CD4-positive, alpha-beta T cell treated with Interleukin-21 for 1 hour (primary cell): Measurements from ENCODE around the gene NINJ2.
A peak's percentile ranks its signal among the peaks of the same experiment; 100 is the strongest.

Source experiments
- DNase-seq: peaks from one replicate; pipeline ENCODE4 v3.0.0-alpha.2; 2020

NINJ2 gene

DNA sequence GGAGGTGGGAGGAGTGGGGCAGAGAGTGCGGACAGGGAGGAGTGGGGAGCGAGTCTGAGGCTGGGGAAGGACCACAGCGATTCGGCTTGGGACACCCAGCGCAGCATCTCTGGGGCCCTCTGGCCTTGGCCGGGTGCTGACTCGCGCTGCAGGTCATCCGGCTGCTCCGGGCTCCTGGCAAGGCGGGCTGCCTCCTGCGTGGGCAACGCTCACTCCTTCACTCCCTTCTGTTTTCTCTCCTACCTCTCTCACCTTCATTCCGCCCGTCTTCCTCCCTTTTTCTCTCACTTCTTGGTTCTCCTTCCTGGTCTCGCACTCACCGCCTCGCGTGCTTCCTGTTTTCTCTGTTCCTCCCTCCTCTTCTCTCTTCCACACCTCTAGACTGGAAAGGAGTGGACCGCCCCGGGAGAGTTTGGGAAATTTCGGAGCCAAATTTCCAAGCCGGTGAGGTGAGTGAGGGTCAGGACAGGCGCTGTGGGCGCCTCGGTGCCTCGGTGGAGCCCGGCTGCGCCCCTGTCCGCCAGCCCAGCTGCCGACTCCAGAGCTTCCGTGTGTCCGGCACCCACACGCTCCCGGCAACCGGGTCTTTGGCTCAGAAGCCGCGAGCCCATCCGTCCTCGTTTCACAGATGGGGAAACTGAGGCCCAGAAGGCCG is 116.9 kb downstream of the NINJ2 start:
- DNase-seq: no peak

DNA sequence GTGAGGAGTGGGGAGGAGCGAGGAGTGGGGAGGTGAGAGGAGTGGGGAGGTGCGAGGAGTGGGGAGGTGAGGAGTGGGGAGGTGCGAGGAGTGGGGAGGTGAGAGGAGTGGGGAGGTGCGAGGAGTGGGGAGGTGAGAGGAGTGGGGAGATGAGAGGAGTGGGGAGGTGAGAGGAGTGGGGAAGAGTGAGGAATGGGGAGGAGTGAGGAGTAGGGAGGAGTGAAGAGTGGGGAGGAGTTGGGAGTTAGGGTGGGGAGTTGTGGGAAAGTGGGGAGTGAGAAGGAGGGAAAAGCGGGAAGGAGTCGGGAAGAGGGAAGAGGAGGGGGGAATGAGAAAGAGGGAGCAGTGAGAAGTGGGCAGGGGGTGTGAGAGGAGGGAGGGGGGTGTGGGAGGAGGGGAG is 117.4 kb downstream of the NINJ2 start:
- no peak for DNase-seq

DNA sequence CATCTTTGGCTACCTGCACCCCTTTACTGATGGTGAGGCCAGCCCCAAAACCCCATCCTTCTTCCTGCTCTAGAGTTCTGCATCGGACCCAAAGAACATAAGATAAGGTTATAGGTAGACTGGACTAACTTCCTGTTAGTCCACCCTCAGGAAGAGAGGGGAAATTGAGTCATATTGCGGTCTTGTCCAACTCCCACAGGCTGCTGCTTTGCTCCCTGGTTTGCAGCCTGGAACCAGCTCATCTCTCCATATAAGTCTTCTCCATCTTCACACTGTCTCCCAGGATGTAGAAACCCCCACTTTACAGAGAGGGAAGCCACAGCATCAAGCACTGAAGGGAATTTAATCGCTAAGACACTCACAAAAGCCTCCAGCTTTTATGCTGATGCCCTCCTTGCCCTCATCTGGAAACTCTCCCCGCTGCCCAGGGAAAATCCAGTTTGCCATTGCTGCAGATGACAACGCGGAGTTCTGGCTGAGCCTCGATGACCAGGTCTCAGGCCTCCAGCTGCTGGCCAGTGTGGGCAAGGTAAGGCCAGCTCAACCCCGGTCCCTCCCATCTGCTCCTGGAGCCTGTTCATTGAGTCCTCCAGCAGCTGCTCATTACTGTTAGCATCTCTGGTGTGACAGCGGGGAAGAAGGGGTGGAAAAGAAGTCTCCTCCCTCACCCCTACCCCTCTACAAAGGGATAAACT is 118.2 kb downstream of the NINJ2 start:
- no peak for DNase-seq

DNA sequence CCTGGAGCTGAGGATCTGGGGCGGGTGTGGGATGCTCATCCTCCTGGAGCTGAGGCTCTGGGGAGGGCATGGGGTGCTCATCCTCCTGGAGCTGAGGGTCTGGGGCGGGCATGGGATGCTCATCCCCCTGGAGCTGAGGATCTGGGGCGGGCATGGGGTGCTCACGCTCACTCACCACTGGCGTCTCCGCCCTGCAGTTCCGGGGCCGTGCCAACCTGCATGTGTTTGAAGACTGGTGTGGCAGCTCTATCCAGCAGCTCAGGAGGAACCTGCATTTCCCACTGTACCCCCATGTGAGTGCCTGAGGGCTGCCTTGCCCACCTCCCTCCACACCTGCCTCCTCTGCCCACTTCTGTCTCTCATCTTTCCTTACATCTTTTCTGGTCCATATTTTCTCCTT is 119.1 kb downstream of the NINJ2 start:
- no peak for DNase-seq

DNA sequence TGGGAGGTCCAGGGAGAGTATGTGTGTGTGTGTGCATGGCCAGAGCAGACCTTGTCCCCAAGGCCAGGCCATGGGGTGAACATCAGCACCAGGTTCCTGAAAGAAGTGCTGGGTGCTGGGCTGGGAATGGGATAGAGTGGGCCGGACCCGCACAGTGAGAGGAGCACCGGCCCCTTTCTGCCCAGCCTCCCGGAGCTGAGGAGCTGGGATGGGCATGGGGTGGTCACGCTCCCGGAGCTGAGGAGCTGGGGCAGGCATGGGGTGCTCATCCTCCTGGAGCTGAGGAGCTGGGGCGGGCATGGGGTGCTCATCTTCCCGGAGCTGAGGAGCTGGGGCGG is 120.2 kb downstream of the NINJ2 start:
- no peak for DNase-seq

DNA sequence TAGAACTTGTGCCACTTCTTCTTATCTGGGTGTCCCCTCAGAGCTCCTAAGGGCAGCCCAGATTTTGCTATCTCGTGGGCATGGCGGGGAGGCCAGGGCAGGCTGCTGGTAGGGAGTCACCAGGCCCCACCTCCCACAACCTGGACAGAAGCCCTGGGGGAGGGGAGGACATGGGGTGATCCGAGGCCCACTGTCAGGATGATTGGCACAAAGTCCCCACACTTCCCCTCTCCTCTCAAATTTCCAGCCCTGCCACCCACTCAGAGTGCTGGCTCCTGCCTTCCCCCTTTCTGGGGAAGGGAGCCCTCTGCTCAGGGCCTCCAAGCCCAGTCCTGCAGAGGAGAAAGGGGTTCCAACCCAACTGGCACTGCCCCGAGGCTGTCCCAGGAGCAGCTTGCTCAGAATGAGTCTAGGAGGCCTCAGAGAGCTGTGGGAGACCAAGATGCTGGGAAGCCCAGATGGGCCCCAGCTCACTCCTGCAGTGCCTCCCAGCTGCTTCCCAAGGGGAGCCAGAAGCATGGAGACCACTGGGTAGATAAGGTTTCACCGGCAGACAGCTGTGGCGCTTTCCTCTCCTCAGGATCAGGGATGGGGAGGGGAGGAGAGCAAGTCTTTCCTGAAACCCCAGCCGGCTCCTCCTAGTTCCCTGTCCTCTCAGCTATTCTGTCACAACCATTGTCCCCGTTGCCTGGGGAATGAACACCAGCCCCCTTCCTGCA is 120.7 kb downstream of the NINJ2 start:
- no peak for DNase-seq

DNA sequence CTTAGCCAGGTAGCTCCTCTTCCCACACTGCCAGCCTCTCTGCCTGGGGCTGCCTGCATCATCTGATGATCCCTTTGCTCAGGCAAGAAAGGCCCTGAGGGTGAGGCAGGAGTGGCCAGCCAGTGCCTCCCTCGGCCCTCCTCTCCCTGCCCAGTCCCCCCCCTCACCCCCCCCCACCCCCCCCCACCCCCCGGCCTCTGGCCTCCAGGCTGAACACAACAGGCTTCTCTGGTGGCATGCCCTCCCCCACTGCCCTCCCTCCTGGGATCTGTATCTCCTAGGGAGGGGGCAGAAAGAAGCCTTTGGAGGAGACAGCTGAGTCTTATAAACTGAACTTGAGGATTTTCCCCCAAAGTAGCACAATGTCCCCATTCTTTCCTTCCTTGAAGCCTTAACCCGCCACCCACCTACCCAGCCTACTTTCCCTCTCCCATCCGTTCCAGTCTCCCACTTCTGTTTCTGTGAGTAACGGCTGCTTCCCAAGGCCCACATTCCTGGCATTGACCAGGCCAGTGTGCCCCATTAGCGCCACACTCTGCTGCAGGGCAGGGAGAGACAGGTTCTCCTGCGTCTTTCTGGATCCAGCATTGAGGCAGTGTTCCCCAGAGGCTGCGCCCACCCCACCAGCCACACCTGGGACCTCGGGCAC is 121.4 kb downstream of the NINJ2 start:
- DNase-seq: no peak

DNA sequence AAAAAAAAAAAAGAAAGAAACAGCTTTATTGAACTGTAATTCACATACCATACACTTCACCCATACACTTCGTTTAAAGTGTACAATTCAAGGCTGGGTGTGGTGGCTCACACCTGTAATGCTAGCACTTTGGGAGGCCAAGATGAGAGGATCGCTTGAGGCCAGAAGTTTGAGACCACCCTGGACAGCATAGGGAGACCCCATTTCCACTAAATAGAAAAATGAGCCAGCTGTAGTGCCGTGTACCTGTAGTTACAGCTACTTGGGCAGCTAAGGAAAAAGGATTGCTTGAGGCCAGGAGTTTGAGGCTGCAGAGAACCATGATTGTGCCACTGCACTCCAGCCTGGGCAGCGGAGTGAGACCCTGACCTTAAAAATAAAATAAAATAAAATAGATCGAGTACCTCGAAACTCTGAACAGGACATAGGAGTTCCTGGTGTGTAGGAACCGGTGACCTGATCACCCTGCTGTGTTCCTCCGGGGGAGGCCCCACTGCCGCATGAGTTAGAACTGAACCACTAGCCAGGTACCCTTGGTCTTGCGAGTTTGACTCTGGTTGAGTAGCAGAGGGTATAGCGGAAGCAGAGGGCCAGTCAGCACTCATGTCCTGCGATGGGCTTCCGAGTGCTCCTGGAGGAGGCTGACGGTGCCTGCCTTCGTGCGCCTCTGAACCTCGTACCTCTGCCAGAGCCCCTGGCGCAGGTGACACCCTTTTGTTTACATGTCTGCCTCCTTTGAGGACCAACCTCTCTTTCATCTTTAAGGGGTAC is 123.5 kb downstream of the NINJ2 start:
- no peak for DNase-seq

DNA sequence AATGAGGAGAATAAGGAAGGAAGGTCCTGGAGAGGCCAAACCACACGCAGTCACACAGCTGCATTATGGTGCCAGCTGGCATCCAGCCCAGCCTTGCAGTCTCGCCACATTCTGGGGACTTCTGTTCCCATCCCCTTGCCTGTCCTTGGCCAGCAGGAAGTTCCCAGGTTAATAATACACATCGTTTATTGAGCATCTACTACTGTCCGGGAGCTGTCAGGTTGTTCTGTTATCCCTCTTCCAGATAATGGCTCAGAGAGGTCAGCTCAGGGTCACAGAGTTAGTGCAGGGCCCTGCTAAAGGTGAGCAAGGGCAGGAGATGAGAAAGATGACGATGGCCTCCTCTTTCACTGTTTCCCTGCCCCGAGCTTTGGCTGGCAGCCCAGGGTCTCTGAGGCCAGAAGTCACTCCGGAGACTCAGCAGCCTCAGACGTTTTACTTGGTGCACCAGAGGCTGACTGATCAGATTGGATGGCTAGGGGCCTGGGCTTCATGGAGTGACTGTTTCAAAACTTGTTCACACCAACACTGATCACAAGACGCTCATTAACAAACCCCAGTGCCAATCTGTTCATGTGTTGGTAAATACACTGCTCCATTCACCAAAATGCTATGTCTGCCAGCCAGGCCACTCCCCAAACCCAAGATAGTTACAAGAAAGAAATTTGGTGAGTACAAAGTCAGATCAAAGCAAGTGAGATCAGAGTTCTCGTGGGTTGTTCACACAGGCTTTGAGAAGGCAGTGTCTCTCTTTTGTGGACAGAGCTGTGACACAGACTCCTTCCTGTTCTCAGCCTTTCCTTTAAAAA is 124.3 kb downstream of the NINJ2 start:
- DNase-seq: peak; percentile 80

DNA sequence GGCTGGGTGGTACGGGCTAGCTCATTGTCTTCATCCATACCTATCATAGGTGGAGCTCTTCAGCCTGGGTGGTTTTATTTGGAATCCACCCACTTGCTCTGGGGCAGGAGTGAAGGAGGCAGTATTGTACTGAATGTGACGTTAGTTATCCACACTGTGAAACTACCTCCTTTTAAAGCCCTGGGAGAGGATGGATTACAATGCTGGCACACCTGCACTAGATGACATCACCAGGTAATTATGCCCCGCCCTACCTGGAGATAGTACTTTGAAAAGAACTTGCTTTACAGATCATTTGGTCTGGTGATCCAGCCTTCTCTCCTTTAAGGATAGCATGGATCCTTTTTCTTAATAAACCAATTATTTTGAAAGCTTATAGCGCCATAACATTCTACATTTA is 125.5 kb downstream of the NINJ2 start:
- DNase-seq: no peak

DNA sequence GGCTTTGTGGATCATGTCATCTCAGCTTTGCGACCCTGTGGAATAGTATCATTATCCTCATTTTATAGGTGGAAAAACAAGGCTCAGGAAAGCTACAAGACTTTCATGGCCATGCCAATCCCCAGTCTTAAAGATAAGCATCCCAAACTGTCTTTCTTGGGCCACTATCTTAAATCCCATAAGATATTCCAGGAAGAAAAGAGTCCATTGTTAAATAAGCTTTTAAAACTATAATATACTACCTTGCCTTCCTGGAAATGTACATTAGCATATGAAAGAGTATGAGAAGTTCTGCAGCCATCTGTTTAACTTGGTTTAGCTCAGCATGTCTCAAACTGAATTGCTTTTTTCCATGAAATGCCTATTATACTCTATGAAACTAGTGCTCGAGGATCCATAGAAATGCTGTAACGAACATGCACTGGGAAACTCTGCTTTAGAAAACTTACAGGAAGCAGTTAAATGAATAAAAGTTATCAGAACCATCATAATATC is 126.4 kb downstream of the NINJ2 start:
- DNase-seq: no peak

DNA sequence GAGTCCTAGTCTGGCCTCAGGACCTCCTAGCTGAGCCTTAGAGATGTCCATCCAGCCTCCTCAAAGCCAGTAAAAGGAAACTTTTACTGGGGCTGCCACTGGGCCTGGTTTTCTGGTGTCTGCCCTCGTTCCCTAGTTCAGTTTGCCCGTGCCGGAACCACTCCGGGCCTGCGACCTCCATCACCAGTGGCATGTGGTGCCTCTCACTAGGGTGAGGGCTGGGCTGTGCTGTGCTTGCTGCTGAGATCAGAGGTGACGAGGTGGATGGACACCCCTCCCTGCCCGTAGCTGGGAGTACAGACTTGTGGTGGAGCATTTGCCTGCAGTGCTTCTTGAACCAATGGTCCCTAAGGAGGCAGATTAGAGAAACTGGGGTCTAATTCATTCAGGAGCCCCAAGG is 127.8 kb downstream of the NINJ2 start:
- DNase-seq: no peak

DNA sequence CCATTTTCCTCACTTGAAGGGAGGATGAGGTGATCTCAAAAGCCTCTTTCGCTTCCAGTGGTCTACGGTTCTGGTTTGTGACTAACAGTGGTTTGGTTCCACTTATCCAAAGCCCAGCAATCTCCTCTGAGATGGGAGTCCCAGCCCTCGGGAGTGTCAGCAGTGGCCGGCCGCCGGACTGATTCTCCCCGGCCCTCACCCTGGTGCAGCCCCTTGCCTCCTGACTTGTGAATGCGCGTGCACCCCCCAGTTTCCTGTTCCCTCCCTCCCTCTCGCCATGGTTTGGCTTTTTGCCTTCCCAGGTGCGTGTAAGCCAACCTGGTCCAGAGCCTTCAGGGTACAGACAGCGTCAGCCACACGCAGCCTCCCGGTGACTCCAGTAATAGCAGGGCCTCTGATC is 129.0 kb downstream of the NINJ2 start:
- DNase-seq: no peak

DNA sequence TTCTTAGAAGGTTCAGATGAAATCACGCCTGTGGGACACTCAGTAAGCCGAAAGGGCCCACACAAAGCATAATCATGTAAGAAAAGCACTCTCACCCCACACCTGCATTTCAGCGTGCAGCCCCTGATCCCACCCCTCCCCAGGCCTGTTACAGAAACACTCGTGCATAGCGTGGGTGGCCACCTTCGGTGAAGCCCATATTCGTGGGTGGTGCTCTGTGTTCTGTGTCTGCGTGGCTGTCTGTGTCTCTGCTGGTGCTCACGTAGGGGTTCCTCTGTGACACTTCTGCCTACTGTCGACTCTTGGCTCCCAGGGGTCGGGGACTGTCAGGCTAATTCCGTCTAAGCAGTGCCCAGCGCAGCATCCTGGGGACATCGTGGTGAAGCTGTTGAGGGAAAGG is 129.5 kb downstream of the NINJ2 start:
- DNase-seq: no peak

DNA sequence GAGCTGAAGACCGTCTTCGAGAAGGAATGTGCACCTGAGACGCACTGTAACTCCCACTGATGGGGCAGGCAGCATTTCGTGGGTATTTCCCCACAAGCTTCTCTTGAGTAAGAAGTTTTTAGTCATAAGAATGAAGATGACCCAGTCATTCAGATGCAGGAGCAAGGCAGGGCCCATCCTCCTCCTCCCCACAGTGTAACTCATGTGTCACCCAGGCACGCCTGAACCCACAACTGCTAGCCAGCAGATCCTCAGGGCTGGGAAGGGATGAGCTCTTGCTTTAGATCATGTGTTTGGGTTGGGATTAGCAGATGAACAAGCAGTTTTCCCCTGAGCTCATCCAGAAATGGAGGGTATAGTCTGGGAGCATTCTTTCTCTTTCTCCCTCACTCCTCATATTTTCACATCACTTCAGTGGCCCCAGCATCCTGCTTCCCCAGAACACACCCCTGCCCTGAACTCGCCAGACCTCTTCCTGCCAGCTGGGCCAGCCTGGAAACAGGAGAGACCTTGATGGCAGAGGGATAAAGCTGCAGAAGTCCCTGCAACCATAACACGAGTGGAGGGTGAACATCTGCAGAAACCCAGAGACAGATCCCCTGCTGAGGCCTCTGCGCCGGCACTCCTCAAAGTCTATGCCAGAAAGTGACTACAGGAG is 130.2 kb downstream of the NINJ2 start:
- DNase-seq: no peak

DNA sequence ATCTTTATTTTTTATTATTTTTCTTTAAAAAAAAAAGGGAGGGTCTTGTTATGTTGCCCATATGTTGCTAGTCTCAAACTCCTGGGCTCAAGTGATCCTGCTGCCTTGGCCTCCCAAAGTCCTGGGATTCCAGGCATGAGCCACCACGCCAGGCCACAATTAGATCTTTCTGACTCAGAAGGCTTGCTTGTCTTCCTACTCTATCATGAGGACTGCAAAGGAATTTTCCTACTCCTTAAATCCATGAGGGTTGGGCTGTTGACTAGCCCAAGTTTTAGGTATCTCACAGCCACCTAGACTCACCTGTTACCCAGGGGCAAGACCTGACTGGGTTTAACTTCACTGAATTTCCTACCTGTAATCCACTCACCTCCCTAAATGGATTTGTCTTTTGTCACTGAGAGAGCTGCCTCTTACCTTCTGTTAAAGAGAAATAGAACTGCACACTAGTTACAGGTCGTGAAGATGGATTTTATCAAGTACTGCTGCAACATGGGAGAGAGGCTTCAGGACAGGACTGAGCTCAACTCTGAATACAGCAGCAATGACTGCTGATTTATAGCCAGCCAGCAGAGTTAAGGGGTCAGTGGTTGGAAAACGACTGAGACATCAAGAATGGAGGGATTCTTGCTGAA is 131.2 kb downstream of the NINJ2 start:
- no peak for DNase-seq

DNA sequence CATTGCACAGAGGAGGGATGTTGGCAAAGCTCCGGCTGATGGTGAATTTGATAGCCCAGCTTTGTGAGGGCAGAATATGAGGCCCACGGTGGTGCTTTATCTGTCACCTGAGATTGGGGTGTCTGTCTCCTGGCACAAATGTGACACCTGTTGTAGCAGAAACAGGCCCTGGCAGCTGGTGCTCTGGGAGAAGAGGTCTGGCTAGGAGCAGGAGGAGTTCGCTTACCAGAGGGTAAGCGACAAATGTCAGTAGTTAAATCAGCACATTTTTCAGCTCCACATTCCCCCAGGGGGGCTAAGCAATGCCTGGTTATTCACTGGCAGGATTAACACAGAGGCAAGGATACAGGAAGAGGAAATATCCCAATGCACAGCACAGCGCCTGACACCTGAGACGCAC is 132.4 kb downstream of the NINJ2 start:
- DNase-seq: no peak

DNA sequence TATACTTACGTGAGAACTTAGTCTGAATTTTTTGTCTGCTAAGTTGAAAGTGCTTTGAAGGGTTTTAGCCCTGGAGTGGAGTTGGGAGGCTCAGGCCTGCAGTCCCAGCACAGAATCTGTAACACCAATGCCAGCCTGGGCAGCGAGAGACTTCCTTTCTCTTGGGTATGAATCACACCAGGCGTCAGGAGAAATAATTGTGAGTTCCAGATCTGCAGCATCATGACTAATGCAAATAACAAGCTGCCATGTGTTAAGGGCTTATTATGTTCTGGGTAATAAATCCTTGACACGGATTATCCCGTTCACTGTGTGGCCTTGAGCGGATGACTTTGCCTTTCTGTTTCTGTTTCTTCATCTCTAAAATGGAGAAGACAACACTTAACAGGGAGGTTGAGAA is 132.9 kb downstream of the NINJ2 start:
- no peak for DNase-seq

DNA sequence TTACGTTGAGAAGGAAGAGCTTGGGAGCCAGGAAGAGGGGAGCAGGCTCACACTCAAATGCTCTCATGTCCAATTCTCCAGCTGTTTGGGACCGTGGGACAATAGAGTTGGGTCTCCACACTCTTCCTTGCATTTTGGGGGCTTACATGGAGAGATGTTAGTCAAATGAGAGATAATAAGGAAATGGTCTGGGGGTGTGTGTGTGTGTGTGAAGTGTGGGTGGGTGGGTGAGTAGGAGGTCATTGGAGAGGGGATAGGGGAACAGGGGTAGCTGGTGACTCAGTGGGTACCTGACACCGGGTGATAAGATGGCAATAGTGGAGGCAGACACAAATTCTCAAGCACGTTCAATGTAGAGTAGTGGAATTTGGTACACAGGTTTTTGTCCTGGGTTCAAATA is 135.5 kb downstream of the NINJ2 start:
- no peak for DNase-seq

DNA sequence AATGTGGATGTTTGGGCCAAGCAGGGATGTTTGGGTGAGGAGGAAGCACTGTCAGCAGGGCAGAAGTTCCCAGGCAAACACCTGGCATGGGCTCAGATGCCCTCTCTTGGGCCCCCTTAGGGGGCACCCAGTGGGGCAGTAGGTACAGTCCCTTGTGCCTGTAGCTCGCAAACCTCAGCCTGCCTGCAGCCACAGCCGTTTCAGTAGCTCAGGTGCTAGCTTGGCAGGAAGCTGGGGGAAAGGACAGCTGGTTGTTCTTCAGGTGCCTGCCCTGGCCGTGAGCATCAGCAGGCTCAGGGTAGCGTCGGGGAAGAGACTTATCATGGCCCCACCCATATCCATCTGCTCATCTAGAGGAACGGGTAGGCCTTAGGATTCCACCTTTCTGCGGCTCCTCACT is 136.0 kb downstream of the NINJ2 start:
- no peak for DNase-seq

DNA sequence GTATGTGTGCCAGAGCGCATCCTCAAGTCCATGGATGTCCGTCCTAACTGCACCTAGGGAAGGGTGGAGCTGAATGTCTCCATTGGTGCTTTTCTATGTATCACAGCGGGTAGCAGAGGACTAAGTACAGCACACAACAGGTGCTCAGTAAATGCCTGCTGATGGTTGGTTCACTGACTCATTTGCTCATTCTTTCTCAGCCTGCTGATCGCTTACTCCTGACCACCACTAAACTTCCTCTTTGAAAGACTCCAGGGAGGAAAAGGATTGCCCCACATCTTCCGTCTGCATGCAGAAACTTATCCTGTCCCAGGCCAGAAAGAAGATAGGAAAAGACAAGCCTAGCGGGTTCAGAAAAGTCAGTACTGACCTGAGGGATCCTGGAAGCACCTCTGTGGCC is 137.2 kb downstream of the NINJ2 start:
- no peak for DNase-seq
